ENCODE measurements around the gene AP5Z1.

AP5Z1 gene

GRCh38 chr7:4766666-4767519 lies 8.5 kb upstream of the AP5Z1 start:
- DNase-seq (ENCODE audit: low read depth in 2 of 3, low spot score in 2 of 3) = no peak

DNA sequence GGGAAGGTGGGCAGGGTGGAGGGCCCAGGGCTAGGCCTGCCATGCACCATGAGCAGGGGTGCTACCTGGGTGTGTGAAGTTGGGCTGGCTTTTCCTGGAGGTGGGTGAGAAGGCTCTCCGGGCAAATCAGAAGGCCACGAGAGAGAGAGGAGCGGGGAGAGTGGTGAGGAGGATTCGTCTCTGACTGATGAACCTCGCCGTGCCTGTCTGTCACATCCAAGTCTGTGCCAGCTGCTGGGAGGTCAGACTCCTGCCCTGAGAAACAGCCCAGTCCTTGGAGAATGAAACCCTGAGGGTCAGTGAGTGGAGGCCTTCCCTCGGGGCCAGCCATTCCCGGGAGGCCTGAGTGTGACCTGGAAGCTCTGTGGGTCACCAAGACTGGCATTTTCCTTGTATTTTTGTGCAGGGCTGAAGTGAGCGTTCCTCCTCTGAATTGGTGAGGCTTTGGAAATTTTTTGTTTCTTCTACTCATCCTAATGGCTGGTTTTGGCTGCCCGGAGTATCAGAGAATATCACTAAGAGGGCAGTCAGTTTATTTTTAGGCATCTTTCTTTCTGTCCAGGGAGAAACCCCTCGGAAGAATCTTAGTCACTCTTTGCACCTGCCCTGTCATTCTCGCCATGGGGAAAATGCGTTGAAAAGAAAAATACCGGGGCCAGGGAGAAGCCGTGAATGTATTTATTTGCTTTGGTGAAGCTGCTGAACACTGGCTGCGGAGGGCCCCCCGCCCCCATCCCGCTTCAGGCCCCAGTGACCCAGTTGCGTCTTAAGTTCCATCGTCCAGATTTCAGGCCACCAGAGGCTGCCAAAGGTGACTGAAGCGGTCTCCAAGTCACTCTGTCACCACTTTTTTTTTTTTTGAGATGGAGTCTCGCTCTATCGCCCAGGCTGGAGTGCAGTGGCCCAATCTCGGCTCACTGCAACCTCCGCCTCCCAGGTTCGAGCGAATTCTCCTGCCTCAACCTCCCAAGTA lies 6.5 kb upstream of the AP5Z1 start:
- DNase-seq (ENCODE audit: low read depth in 2 of 3, low spot score in 2 of 3) = no peak

GRCh38 chr7:4769761-4770160 lies 5.7 kb upstream of the AP5Z1 start:
- DNase-seq (ENCODE audit: low read depth in 2 of 3, low spot score in 2 of 3) = no peak

- DNase-seq (ENCODE audit: low read depth in 2 of 3, low spot score in 2 of 3) = no peak
Observed at GRCh38 chr7:4770886-4771285, 4.5 kb upstream of the AP5Z1 start.

DNA sequence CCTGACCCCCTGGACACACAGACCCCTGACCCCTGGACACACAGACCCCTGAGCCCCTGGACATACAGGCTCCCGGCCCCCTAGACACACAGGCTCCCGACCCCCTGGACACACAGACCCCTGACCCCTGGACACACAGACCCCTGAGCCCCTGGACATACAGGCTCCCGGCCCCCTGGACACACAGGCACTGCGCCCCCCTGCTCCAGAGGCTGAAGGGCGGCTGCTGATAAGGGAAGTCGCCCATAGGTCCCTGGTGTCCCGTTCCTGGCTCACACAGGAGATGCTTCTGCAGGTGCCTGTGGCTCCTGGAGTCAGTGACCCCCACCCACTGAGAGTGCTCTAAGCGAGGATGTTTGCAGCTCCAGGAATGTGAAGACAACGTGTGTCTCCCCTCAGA lies 3.7 kb upstream of the AP5Z1 start:
- no peak for DNase-seq (ENCODE audit: low read depth in 2 of 3, low spot score in 2 of 3)

DNA sequence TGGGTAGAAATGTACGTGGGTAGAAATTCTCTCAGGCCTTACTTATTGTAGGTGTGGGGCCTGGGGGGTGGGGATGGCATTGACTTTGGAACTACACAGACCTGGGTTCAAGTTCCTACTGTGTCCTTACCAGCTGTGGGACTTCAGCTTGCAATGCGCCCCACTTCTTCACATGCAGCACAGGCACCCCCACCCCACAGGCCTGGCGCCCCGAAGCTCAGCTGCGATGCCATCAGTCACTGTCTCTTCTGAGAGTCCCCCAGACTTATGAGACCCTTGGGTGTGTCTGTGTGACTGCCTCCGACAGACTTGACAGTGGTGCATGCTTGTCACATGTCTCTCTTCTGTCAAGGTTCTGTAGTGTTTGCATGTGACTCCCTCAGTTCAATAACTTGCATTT lies 3.1 kb upstream of the AP5Z1 start:
- no peak for DNase-seq (ENCODE audit: low read depth in 2 of 3, low spot score in 2 of 3)

DNA sequence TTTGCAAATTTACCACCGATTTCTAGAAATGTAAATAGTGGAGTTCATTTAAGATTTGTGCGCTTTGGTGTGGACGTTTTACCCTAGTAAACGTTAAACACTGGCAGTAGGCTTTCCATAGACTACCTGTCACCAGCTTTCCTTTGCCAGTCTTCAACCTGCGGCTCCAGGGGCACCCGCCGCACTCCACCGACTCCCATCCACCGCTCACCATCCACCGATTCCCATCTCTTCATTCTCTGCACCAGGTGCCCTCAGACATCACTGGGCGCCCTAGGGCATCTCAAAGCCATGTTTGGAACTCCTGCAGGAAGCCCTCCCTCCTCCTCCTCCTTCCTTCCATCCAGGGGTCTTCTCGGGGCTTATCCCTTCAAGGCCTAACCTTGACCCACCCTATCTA lies 1.4 kb upstream of the AP5Z1 start:
- no peak for DNase-seq (ENCODE audit: low read depth in 2 of 3, low spot score in 2 of 3)

- no peak for DNase-seq (ENCODE audit: low read depth in 2 of 3, low spot score in 2 of 3)
Observed at GRCh38 chr7:4774658-4775249, 669 bp upstream of the AP5Z1 start.

DNA sequence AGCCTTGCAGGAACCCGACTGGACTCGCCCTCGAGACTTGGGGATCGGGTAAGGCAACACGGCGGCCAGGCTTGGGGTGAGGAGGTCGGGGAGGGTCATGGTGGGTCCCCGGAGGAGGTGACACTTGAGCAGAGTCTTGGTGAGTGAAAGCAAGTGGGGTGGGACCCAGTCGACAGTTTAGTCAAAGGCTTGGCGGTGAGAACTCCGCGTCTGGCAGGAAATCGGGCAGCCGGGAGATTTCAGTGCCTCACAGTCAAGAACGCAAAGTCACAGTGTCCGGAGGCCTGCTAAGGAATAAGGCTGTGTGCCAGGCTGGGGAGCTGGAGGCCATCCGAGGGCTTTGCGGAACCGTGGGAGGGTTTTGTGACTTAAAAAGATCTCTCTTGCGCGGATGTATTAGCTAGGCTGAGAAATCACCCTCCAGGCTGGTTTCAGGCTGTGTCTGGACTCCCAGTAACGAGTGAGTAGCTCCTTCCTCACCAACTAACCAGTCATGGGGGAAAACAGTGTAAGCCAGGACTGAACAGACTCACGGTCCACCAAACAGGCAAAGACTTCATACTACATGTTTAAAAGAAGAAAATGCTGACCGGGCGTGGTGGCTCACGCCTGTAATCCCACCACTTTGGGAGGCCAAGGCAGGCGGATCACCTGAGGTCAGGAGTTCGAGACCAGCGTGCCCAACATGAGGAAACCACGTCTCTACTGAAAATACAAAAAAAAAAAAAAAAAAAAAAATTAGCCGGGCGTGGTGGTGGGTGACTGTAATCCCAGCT lies 613 bp downstream of the AP5Z1 start:
- peak in 1 of 3 experiments; percentile 18 for DNase-seq (ENCODE audit: low read depth in 2 of 3, low spot score in 2 of 3)

GRCh38 chr7:4779118-4779517 lies 3.7 kb downstream of the AP5Z1 start:
- no peak for DNase-seq (ENCODE audit: low read depth in 2 of 3, low spot score in 2 of 3)

DNA sequence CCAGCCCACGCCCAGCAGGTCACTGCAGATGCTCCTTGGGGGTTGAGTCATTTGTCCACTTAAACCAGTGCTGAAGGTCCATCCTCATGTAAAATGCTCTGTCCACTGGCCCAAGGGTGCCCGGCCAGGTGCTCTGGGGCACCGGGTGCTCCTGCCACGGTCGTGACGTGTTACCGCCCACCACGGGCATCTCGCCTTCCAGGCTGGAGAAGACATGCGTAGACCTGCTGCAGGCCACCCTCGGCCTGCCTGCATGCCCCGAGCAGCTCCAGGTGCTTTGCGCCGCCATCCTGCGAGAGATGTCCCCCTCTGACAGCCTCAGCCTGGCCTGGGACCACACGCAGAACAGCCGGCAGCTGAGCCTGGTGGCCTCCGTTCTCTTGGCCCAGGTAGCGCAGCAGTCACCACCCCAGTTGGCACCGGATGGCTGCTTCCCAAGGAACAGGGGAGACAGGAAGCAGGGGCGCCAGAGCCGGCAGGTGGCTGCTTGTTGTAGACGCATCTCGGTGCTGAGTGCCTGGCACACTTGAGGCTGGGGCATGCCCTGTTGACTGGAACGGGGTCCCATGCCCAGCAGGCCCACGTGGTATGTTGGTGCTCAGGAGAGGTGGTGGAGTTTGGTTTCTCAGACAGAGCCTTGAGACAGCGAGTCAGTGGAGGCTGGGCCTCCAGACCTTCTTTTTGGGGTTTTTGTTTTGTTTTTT lies 6.1 kb downstream of the AP5Z1 start:
- no peak for DNase-seq (ENCODE audit: low read depth in 2 of 3, low spot score in 2 of 3)

- DNase-seq (ENCODE audit: low read depth in 2 of 3, low spot score in 2 of 3) = no peak
Observed at GRCh38 chr7:4782333-4783291, 7.2 kb downstream of the AP5Z1 start.

DNA sequence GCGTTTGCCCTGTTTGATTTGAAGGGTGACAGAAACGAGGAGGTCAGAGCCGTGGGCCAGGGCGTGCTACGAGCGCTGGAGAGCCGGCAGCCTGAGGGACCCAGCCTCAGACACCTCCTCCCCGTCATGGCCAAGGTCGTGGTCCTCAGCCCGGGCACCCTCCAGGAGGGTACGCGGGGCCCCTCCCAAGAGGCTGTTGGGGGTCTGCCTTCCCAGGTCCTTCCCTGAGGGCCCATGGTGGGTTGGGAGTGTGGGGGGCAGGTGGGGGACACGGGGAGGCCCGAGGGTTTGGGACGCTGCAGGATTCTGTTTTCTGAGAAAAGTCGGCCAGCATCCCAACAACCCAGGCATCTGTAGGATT lies 7.8 kb downstream of the AP5Z1 start:
- no peak for DNase-seq (ENCODE audit: low read depth in 2 of 3, low spot score in 2 of 3)

- DNase-seq (ENCODE audit: low read depth in 2 of 3, low spot score in 2 of 3) = no peak
Observed at GRCh38 chr7:4783762-4784351, 8.4 kb downstream of the AP5Z1 start.

- DNase-seq (ENCODE audit: low read depth in 2 of 3, low spot score in 2 of 3) = no peak
Observed at GRCh38 chr7:4784799-4785198, 9.4 kb downstream of the AP5Z1 start.

DNA sequence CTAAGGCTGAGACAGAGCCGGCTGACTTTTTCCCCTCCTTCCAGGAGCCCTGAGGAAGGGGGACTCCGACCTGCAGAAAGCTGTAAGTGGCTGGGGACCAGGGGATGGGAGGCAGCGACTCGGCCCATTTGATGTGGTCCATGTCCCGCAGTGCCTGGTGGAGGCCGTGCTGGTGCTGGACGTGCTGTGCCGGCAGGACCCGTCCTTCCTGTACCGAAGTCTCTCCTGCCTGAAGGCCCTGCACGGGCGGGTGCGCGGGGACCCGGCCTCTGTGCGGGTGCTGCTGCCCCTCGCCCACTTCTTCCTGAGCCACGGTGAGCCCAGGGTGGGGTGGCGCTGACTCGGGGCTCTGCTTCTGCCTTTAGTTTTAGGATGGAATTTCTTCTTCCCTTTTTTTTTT lies 9.9 kb downstream of the AP5Z1 start:
- DNase-seq (ENCODE audit: low read depth in 2 of 3, low spot score in 2 of 3) = no peak

- DNase-seq (ENCODE audit: low read depth in 2 of 3, low spot score in 2 of 3) = no peak
Observed at GRCh38 chr7:4786015-4786414, 10.6 kb downstream of the AP5Z1 start.

DNA sequence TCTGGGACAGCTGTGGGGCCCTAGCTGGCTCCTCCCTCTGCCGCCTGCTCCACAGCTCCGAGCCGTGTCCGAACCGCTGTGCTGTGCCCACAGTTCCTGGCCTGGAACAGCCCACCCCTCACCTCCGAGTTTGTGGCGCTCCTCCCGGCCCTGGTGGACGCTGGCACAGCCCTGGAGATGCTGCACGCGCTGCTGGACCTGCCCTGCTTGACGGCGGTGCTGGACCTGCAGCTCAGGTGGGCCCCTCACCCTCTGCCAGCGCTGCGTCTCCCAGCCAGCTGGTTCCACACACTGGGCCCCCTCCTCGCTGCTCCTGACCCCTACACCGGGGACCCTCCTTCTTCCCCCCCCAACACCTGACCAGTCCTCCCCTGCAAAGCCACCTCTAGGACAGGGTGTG lies 12.1 kb downstream of the AP5Z1 start:
- no peak for DNase-seq (ENCODE audit: low read depth in 2 of 3, low spot score in 2 of 3)
